NCI-H187 treated with DMSO at 0.1 percent for 48 hours (cell line): Measurements from ENCODE around the gene ACTRT2.

ENCODE experiments used
- DNase-seq: peaks from one replicate; lab custom pipeline; 2025; lab: John Stamatoyannopoulos, UW

Gene ACTRT2

GRCh38 chr1:2983706-2984398, 37.4 kb upstream of the ACTRT2 start:
- DNase-seq, result no peak

GRCh38 chr1:2984399-2985061, 36.7 kb upstream of the ACTRT2 start:
- no peak for DNase-seq

DNA sequence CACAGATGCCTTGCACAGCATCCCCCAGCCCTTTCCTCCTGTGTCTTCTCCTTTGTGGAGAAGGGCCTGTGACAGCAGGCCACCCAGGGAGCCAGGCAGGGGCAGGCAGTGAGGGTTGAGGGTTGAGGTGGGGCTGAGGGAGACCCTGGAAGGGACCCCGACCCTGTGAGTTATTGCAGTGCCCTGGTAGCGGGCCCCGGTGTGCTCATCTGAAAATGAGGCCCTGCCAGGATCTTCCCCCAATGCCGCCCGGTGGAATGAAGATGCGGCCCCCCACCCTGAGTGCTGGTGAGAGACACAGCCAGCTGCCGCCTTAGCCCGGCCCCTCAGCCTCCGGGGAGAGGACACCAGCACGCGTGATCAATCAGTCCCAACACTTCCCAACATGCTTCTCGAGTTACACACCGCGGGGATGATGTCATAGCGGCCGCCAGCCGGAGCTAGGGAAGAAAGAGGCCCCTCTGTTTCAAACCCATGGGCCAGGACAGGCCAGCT, 36.2 kb upstream of the ACTRT2 start:
- DNase-seq, result no peak

GRCh38 chr1:2985694-2986548, 35.3 kb upstream of the ACTRT2 start:
- no peak for DNase-seq

DNA sequence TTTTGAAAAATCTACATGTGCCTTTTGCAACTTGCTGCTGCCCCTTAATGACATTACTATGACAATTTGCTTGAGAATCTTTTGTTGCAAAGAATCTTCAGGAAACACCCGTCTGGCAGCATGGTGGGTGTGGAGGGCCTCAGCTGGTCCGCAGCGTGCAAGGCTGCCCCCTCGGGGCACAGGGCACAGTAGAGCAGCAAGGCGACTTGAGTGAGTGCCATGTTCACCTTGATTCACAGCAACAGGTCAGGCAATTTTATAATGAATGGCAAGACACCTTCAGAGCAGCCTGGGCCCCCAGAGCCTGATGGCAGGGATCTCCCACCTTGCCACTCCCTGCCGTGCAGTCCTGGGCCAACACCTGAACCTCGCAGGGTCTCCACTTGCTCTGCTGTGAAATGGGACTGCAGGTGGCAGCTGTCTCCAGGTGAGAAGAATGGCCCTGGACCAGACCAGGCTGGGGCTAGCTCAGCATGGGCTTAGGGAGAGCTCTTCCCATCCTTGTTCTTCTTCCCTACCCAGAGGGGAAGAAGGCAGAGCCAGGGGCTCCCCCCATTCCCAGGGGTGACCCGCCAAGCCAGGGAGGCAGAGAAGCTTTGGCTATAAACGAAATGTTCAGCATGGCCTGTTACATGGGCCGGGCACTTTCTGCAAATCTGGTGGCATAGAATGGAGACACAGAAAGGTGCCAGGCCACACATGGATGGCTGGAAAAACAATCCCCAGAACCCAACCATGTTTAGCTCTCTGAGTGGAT, 34.5 kb upstream of the ACTRT2 start:
- no peak for DNase-seq

GRCh38 chr1:2987773-2988172, 33.5 kb upstream of the ACTRT2 start:
- no peak for DNase-seq

DNA sequence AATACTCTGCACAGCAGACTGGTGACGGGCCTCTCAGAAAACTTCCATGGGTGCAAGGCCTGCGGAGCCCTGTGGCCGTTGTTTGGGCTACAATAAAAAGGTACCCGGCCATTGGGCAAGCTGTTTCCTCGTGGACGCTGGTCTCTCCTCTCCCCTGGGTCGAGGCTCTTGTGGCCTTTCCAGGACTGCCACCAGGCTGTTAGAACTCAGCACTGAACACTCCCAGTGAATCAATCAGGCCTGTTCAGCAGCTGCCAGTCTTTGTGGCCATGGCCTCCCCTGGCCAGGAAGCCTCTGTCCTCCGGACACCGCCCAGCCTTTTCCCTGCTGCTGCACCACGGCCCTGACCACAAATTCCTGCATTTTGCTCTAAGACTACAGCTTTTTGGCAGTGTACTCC, 33.0 kb upstream of the ACTRT2 start:
- no peak for DNase-seq

- no peak for DNase-seq
Observed at GRCh38 chr1:2989185-2989584, 32.1 kb upstream of the ACTRT2 start.

GRCh38 chr1:2989976-2990375, 31.3 kb upstream of the ACTRT2 start:
- no peak for DNase-seq

DNA sequence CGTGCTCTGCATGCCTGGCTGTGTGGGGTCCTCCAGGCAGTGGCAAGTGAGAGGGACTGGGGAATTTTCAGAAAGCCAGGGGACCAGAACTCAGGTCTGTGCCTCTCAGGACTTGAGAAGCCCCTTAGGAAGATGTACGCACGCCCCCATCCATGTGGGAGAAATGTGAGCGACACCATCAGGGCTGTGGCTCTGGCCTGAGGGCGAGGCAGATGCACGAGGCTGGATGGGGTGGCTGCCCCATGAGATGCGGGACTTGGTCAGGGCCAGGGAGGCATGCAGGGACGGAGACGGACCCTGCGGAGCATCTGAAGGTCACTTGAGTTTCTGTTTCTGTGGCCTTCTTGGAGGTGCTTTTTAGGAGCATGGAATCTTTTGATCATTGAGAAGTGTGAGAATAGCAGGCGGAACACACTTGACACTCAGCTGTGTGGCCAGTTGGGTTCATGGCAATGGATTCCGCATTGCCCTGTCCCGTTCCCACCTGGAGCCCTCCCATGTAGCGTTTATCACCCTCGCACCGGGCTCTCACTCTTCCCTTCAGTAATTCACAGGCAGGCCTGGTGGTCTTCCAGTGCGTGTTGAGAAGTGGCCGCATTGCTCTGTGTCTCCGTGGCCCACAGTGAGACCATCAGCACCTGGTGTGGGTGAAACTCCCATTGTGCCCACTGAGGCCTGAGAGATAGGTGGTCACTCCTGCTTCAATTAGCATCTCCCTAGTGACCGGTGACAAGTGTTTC, 30.7 kb upstream of the ACTRT2 start:
- no peak for DNase-seq

DNA sequence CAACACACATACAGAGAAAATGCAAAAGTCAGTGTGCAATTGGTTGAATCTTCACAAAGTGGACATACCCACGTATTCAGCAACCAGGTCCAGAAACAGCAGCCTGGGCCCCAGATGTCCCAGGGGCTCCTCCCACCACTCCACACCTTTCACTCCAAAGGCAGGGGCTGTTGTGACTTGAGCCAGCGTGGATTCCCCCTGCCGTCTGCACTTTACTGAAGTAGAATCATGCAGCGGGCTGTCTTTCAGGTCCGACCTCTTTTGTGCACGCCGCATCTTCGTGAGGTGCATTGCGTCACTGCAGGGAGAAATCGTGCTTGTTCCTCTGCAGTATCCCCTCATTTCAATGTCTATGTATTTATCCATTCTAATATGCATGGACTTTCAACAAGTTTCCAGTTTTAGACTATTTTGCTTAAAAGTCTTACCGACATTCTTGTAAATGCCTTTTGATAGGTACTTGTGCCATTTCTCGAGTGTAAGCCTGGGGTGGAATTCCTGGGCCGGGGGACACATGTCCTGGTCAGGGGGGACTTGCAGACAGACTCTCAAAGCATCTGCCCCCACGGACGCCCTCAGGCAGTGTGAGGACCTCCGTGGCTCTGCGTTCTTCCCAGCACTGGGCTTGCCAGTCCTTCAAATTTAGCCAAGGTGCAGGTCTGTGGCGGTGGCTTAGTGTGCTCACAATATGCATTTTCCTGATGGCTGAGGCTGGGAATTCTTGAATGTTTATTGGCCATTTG, 29.3 kb upstream of the ACTRT2 start:
- no peak for DNase-seq

DNA sequence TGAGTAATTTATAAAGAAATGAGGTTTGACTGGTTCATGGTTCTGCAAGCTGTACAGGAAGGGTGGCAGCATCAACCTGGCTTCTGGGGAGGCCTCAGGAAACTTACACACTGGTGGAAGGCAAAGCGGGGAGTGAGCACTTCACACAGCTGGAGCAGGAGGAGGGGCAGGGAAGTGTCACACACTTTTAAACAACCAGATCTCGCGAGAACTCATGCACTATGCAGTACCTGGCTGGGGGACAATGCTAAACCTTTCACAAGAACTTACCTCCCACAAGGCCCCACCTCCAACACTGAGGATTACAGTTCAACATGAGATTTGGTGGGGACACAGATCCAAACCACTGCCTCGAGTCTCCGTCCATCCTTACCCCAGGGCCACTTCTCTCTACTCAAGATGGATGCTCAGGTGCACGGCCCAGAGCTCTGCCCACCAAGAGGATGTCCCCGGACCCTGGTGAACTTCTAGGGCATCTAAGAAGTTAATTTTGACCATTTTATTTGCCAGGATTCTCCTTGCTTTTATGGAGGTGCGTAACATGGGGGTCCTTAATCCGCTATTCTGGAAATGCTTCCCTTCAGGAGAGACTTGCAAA, 22.7 kb upstream of the ACTRT2 start:
- DNase-seq, result no peak

DNA sequence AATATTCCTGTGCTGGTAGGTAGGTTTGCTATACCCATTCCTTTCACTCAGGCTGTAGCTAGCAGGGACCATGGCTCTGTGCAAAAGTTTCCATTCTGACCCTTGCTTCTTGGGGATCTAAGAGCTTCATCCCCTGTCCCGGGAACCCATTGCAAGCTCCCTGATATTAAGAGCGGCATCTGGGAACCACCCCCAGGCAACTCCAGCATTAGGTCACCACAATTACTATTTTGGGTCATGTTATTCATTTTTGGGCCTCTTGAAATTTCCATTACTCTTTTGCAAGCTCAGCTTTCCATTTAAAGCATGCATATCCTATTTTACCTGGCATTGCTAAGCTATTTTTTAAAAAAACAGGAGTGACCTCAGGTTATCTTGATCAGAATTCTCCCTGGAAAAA, 22.1 kb upstream of the ACTRT2 start:
- DNase-seq, result no peak

DNA sequence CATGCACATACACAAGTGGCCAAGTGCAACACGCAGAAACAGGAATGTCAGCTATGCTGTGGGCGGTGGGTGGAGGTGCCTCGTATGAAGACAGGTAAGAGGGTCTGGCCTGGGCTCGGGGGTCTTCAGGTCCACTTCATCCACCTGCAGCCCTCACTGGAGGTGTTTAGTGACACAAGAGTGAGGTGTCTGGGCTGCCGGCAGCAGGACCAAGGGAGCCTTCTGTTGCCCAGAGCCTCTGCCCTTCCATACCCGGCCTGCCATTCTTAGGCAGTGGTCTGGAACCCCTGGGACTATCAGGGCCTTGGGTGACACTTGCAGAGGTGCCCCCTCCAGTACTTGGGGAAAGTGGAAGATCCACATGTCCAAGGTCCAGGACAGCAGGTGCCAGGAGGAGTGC, 21.7 kb upstream of the ACTRT2 start:
- DNase-seq, result no peak

GRCh38 chr1:3000214-3000613, 21.1 kb upstream of the ACTRT2 start:
- DNase-seq, result no peak

DNA sequence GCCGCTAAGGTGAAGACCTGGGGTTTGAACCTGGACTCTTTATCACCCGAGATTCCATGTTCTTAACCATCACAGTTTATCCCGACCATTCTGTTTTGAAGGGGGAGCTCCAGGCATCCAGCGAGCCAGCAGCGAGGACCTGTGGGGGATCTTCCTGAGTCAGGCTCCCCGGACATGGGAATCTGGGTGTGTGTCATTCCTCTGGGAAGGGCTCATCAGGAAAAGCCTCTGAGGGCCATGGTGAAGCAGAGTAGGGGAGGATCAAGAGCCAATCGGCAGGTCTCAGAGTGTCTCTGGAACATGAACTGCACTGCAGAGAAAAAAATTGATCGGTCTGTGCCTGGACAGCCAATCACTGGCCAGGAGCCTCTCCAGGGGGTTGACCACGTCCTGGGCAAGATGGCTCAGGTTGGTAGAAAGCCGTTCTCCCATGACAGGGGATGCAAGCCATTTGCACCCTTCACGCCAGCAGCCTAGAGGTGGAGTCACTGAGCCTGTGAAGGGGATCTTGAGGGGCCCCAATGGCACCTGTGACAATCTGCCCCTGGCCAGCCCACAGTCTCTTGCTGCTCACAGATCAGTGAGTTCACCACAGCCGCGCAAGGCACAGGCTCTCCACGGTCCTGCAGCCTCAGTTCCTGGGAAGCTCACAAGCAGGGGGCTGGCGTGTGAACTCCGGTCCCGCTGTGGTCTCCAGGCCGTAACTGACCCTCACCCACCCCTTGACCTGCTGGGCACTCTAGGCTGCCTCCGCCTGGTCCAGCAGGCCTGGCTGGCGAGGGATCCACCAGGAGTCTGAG, 20.4 kb upstream of the ACTRT2 start:
- no peak for DNase-seq

- no peak for DNase-seq
Observed at GRCh38 chr1:3001471-3002348, 19.6 kb upstream of the ACTRT2 start.

DNA sequence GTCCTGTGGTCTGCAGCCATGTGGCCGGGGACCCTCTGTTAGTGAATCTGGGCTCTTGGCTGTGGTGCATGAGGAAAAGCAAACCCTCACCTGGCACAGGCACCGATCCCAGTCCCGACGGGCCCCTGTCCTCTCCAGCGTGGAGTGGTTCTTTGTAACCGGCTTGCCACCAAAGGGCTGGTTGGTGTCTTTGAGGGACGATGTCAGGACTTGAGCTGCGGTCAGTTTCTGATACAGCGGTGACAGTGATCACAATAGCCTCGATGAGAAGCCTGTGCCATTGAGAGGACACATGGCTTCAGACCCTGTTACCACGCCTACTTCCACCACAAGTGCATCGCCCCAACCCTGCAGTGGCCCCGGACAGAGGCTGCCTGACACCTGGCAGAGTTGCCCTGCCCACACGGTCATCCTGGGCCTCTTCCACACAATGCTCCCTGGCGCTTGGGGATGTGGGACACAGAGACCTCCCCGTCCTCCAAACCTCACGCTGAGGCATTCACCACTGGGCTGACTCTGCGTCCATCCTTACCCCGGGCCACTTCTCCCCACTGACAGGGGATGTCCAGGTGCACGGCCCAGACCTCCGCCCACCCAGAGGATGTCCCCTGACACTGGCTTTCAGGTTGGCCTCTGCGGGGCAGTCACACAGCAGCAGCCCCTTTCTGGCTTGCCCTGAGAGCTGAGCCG, 18.8 kb upstream of the ACTRT2 start:
- DNase-seq, result no peak
